Measurements from ENCODE around the gene PRKG1. TPM values are rescaled to one million over a fixed set of nuclear protein-coding genes. Genes with fewer than 3 reads are reported as not detected.

PRKG1 gene
- total and polyA plus RNA-seq, 2 of the 8 experiments (the other 6 are each of a cell fraction or from before 2014, with no cell fraction given), result 4.2 to 15.2 TPM

DNA sequence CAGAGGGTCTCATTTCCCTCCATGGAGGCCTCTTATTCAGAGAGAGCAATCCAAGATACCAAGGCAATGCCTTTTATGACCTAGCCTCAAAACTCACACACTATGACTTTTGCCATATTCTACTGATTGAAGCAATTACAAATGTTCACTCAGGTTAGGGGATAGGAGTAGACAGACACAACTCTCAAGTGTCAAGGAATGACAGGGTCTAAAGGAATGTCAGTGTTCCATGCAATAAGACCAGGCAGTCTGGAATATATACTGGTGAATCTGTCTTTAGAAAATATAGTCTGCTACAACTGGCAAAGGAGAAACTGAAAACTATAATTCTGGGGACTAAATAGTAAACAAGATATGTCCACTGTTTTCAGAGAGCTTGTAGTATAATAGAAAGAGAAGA, 283.9 kb downstream of the PRKG1 start:
- Histone ChIP-seq H3K14ac (ENCODE audit: insufficient read length) (no peak overlapping the region), H3K23me2 (ENCODE audit: low read depth, low read length) (no peaks in the 10 kb centered on the region), H4K91ac (replicated peaks; ENCODE audit: insufficient read length, low read length) (no peak overlapping the region), H3K79me2 (ENCODE audit: control insufficient read depth in 1 of 2, insufficient read depth in 2 of 2, low read length in 2 of 2) (no peaks in the 10 kb centered on the region), H2BK20ac (ENCODE audit: low read length) (no peak overlapping the region), H2AFZ (ENCODE audit: low read length) (no peak overlapping the region), H3K4me2 (ENCODE audit: insufficient read depth in 1 of 2, low read depth in 2 of 2, low read length in 2 of 2) (no peak overlapping the region), H3K23ac (ENCODE audit: insufficient read length) (no peak overlapping the region), H4K20me1 (replicated peaks in 1 of 2; ENCODE audit: control insufficient read depth in 1 of 2, insufficient read depth in 2 of 2, low read length in 2 of 2) (no peaks in the 10 kb centered on the region), H3K79me1 (ENCODE audit: low read depth, low read length) (no peaks in the 10 kb centered on the region), H3K27me3 (replicated peaks in 1 of 4; ENCODE audit: control insufficient read depth in 3 of 4, extremely low read depth in 1 of 4, insufficient read depth in 3 of 4, low read length in 3 of 4) (no peaks in the 10 kb centered on the region), H4K5ac (ENCODE audit: insufficient read length, low read depth, low read length) (no peak overlapping the region), H3K9ac (replicated peaks in 1 of 4; ENCODE audit: extremely low read depth in 1 of 4, low read depth in 3 of 4, low read length in 3 of 4) (no peak overlapping the region), H2BK120ac (replicated peaks; ENCODE audit: low read depth, low read length) (no peak overlapping the region), H2BK5ac (ENCODE audit: low read depth, low read length) (no peak overlapping the region), H3K9me3 (ENCODE audit: insufficient read depth in 2 of 2, low read depth in 1 of 2, low read length in 1 of 2) (no peaks in the 10 kb centered on the region), H2BK12ac (ENCODE audit: low read depth, low read length) (no peak overlapping the region), H3K36me3 (ENCODE audit: control insufficient read depth in 2 of 4, insufficient read depth in 4 of 4, low read length in 3 of 4) (no peaks in the 10 kb centered on the region), H3K56ac (replicated peaks; ENCODE audit: insufficient read length, low read depth, low read length) (no peak overlapping the region), H2BK15ac (ENCODE audit: low read length) (no peak overlapping the region), H3K4me1 (replicated peaks in 1 of 4; ENCODE audit: control insufficient read depth in 3 of 4, insufficient read depth in 4 of 4, low read length in 3 of 4) (no peaks in the 10 kb centered on the region), H3K4ac (replicated peaks; ENCODE audit: insufficient read length, low read depth, low read length) (no peak overlapping the region), H3K18ac (ENCODE audit: extremely low read depth, low read length) (no peak overlapping the region), H2AK5ac (ENCODE audit: low read depth, low read length) (no peak overlapping the region), H4K8ac (ENCODE audit: extremely low read depth, insufficient read depth, low read length) (no peak overlapping the region), H3K4me3 (ENCODE audit: extremely low read depth in 1 of 4, insufficient read depth in 2 of 4, low read depth in 3 of 4, low read length in 4 of 4) (no peak overlapping the region), H3K27ac (ENCODE audit: low read depth, low read length) (no peak overlapping the region)
- DNase-seq (ENCODE audit: low read depth in 1 of 2, low spot score in 2 of 2) (no peak), FAIRE-seq (no peak)
- ChIA-PET CTCF (ENCODE audit: partially characterized antibody) (interaction anchor here (0.8 to 1.5 kb wide), 2 partner anchors 12 to 31 kb away, joined by 3 to 6 read pairs; no protein-coding TSS in a partner anchor), POLR2A (ENCODE audit: partially characterized antibody) (no interaction called here)
- no peak for TF ChIP-seq YY1 (IDR thresholded peaks at IDR 0.05; ENCODE audit: low read depth, low read length)
- no peak for TF ChIP-seq KDM4A (IDR thresholded peaks at IDR 0.05; ENCODE audit: low read depth, low read length, severe bottlenecking)
- no peak for TF ChIP-seq SIN3A (conservative IDR thresholded peaks at IDR 0.05 in 1 of 2, IDR thresholded peaks at IDR 0.05 in 1 of 2; ENCODE audit: low read depth in 1 of 2, low read length in 2 of 2)
- no peak for TF ChIP-seq NANOG (IDR thresholded peaks at IDR 0.05; ENCODE audit: insufficient read depth, low read depth, low read length, poor library complexity, severe bottlenecking)
- no peak for TF ChIP-seq ZNF274 (IDR thresholded peaks at IDR 0.05; ENCODE audit: borderline replicate concordance, extremely low read depth, low read length)
- no peak for TF ChIP-seq TAF7 (optimal IDR thresholded peaks at IDR 0.05; ENCODE audit: borderline replicate concordance, low read depth, low read length)
- TF ChIP-seq HDAC2 (IDR thresholded peaks at IDR 0.05; ENCODE audit: borderline replicate concordance in 1 of 2, low read depth in 2 of 2, low read length in 2 of 2), result no peak
- no peak for TF ChIP-seq SRF (IDR thresholded peaks at IDR 0.05; ENCODE audit: low read depth, low read length)
- TF ChIP-seq E2F6 (IDR thresholded peaks at IDR 0.05), result no peak
- no peak for TF ChIP-seq CHD1 (IDR thresholded peaks at IDR 0.05; ENCODE audit: low read depth, low read length)
- no peak for TF ChIP-seq TBP (IDR thresholded peaks at IDR 0.05; ENCODE audit: low read depth, low read length)
- no peak for TF ChIP-seq RAD21 (IDR thresholded peaks at IDR 0.05 in 1 of 2, conservative IDR thresholded peaks at IDR 0.05 in 1 of 2; ENCODE audit: low read depth in 2 of 2, low read length in 2 of 2)
- TF ChIP-seq POLR2A (IDR thresholded peaks at IDR 0.05; ENCODE audit: control extremely low read depth in 1 of 2, low read depth in 2 of 2, low read length in 2 of 2), result no peak
- no peak for TF ChIP-seq NRF1 (IDR thresholded peaks at IDR 0.05; ENCODE audit: low read depth, low read length)

Data from H1 (cell line).